H9 (cell line): ENCODE data around the gene ATP5MC3. TPM values are rescaled to one million over a fixed set of nuclear protein-coding genes. Genes with fewer than 3 reads are reported as not detected.

ENCODE experiments used
- DNase-seq: peaks from one replicate; pipeline ENCODE4 v3.0.0-alpha.2; 2017
- H2AFZ ChIP-seq: one replicate; pipeline ENCODE4 v1.6.1; 2013; ENCODE audit warnings: mild to moderate bottlenecking, low read length, control low read depth, moderate library complexity
- H2AK5ac ChIP-seq: 2 replicates; pipeline ENCODE4 v1.6.1; 2013; ENCODE audit warnings: low read length, control low read depth, mixed read lengths; ENCODE audit not compliant: insufficient read length
- H2BK120ac ChIP-seq: one replicate; pipeline ENCODE4 v1.6.1; 2013; ENCODE audit warnings: low read depth, mild to moderate bottlenecking, low read length, control low read depth, inconsistent platforms; ENCODE audit not compliant: poor library complexity, severe bottlenecking
- H2BK12ac ChIP-seq: 2 replicates; pipeline ENCODE4 v1.6.1; 2013; ENCODE audit warnings: low read length, control low read depth, mixed read lengths, low read depth; ENCODE audit not compliant: insufficient read length
- H2BK15ac ChIP-seq: 2 replicates; pipeline ENCODE4 v1.6.1; 2013; ENCODE audit warnings: low read depth, low read length, control low read depth
- H2BK20ac ChIP-seq: one replicate; pipeline ENCODE4 v1.6.1; 2013; ENCODE audit warnings: low read depth, mild to moderate bottlenecking, low read length, control low read depth, inconsistent platforms; ENCODE audit not compliant: poor library complexity, severe bottlenecking
- H2BK5ac ChIP-seq: 2 replicates; pipeline ENCODE4 v1.6.1; 2013; ENCODE audit warnings: low read length, control low read depth, mixed read lengths; ENCODE audit not compliant: insufficient read length
- H3K14ac ChIP-seq: 2 replicates; pipeline ENCODE4 v1.6.1; 2013; ENCODE audit warnings: low read length, control low read depth; ENCODE audit not compliant: insufficient read depth
- H3K18ac ChIP-seq: 2 replicates; pipeline ENCODE4 v1.6.1; 2013; ENCODE audit warnings: low read depth, mild to moderate bottlenecking, mixed read lengths, low read length, control low read depth; ENCODE audit not compliant: insufficient read length
- H3K23ac ChIP-seq: 2 replicates; pipeline ENCODE4 v1.6.1; 2013; ENCODE audit warnings: low read length, control low read depth, mixed read lengths, low read depth; ENCODE audit not compliant: insufficient read length
- H3K23me2 ChIP-seq: 2 replicates; pipeline ENCODE4 v1.6.1; 2013; ENCODE audit warnings: low read depth, mild to moderate bottlenecking, mixed read lengths, low read length, control low read depth; ENCODE audit not compliant: insufficient read length, poor library complexity, severe bottlenecking
- H3K27ac ChIP-seq: 2 replicates; pipeline ENCODE4 v1.5.1; 2013; ENCODE audit warnings: low read length, control low read depth, mixed read lengths, low read depth; ENCODE audit not compliant: insufficient read length
- H3K27me3 ChIP-seq: 2 replicates; pipeline ENCODE4 v1.6.1; 2013; ENCODE audit warnings: low read length, control low read depth, inconsistent platforms; ENCODE audit not compliant: insufficient read depth
- H3K4ac ChIP-seq: 2 replicates; pipeline ENCODE4 v1.6.1; 2013; ENCODE audit warnings: low read depth, mild to moderate bottlenecking, control low read depth, inconsistent platforms, low read length, moderate library complexity
- H3K4me1 ChIP-seq: 2 replicates; pipeline ENCODE4 v1.6.1; 2013; ENCODE audit warnings: low read length, control low read depth, inconsistent platforms; ENCODE audit not compliant: insufficient read depth
- H3K4me2 ChIP-seq: 2 replicates; pipeline ENCODE4 v1.6.1; 2013; ENCODE audit warnings: low read length, control low read depth, mixed read lengths; ENCODE audit not compliant: insufficient read length, insufficient read depth
- H3K56ac ChIP-seq: 2 replicates; pipeline ENCODE4 v1.6.1; 2013; ENCODE audit warnings: low read depth, mild to moderate bottlenecking, mixed read lengths, low read length, control low read depth; ENCODE audit not compliant: insufficient read length
- H3K79me1 ChIP-seq: 2 replicates; pipeline ENCODE4 v1.6.1; 2013; ENCODE audit warnings: low read depth, mild to moderate bottlenecking, moderate library complexity, low read length, control low read depth, inconsistent platforms; ENCODE audit not compliant: insufficient read depth, poor library complexity, severe bottlenecking
- H3K79me2 ChIP-seq: 2 replicates; pipeline ENCODE4 v1.6.1; 2013; ENCODE audit warnings: low read length, control low read depth, inconsistent platforms; ENCODE audit not compliant: insufficient read depth
- H3K9ac ChIP-seq: 2 replicates; pipeline ENCODE4 v1.6.1; 2013; ENCODE audit warnings: low read length, control low read depth, mixed read lengths; ENCODE audit not compliant: insufficient read length; ENCODE audit errors: extremely low read depth
- H3K9me3 ChIP-seq: one replicate; pipeline ENCODE4 v1.6.1; 2013; ENCODE audit warnings: low read depth, low read length, inconsistent platforms; ENCODE audit not compliant: control insufficient read depth
- H3T11ph ChIP-seq: one replicate; pipeline ENCODE4 v1.6.1; 2013; ENCODE audit warnings: mild to moderate bottlenecking, low read length, control low read depth, inconsistent platforms
- H4K20me1 ChIP-seq: one replicate; pipeline ENCODE4 v1.6.1; 2013; ENCODE audit not compliant: control insufficient read depth, insufficient read length, insufficient read depth
- H4K5ac ChIP-seq: 2 replicates; pipeline ENCODE4 v1.6.1; 2013; ENCODE audit warnings: low read depth, mild to moderate bottlenecking, mixed read lengths, low read length, control low read depth; ENCODE audit not compliant: insufficient read length
- H4K8ac ChIP-seq: replicated peaks from 2 replicates; pipeline ENCODE4 v1.6.1; 2013; ENCODE audit warnings: low read length, control low read depth, mixed read lengths, low read depth; ENCODE audit not compliant: insufficient read length
- H4K91ac ChIP-seq: 2 replicates; pipeline ENCODE4 v1.6.1; 2013; ENCODE audit warnings: low read depth, mild to moderate bottlenecking, moderate library complexity, mixed read lengths, low read length, control low read depth; ENCODE audit not compliant: insufficient read length
- H3K27ac Mint-ChIP-seq, 3 experiments: 2 replicates in 2 of 3; 3 replicates in 1 of 3; pipeline ENCODE4 v1.8.0; 2020 to 2021; ENCODE audit warnings: mixed read lengths in 3 of 3, mild to moderate bottlenecking in 1 of 3, moderate library complexity in 1 of 3
- H3K27me3 Mint-ChIP-seq: 2 replicates; pipeline ENCODE4 v1.8.0; 2021; ENCODE audit warnings: low read depth, mild to moderate bottlenecking, moderate library complexity, mixed read lengths
- H3K36me3 Mint-ChIP-seq, 3 experiments: 2 replicates in 2 of 3; 3 replicates in 1 of 3; pipeline ENCODE4 v1.8.0; 2020 to 2021; ENCODE audit warnings: low read depth in 3 of 3, mixed read lengths in 3 of 3; ENCODE audit not compliant: insufficient read depth in 1 of 3
- H3K4me1 Mint-ChIP-seq, 2 experiments: 2 replicates each; pipeline ENCODE4 v1.8.0; 2020; ENCODE audit warnings: mixed read lengths in 2 of 2
- H3K4me3 Mint-ChIP-seq, 2 experiments: 2 replicates in 1 of 2; 3 replicates in 1 of 2; pipeline ENCODE4 v1.8.0; 2020 to 2021; ENCODE audit warnings: mild to moderate bottlenecking in 2 of 2, mixed read lengths in 2 of 2, moderate library complexity in 1 of 2
- H3K9me3 Mint-ChIP-seq, 2 experiments: 2 replicates in 1 of 2; 3 replicates in 1 of 2; pipeline ENCODE4 v1.8.0; 2020; ENCODE audit warnings: mild to moderate bottlenecking in 2 of 2, mixed read lengths in 2 of 2, moderate library complexity in 1 of 2
- CTCF ChIP-seq: fragments of 200-600 bp; sonication (generic); conservative IDR thresholded peaks from 3 replicates; pipeline ENCODE4 v1.8.0; 2021; ENCODE audit warnings: antibody characterized with exemption, mild to moderate bottlenecking
- WGBS: extraction: QIAGEN DNeasy Blood & Tissue Kit; methylation state at CpG from one replicate; pipeline ENCODE4 v1.1.7; 2013; ENCODE audit warnings: missing lambda C conversion rate, low lambda C conversion rate, mixed read lengths; ENCODE audit not compliant: insufficient read length; ENCODE audit errors: extremely low coverage; 5-methylcytosine and 5-hydroxymethylcytosine counted together
- total RNA-seq: library from RNA; stranded (reverse); gene quantifications from 2 replicates; pipeline ENCODE4 v1.2.1, GENCODE V29; 2021

ATP5MC3 gene
- total RNA-seq, 1 experiment from 2014 or later: 326 TPM

DNA sequence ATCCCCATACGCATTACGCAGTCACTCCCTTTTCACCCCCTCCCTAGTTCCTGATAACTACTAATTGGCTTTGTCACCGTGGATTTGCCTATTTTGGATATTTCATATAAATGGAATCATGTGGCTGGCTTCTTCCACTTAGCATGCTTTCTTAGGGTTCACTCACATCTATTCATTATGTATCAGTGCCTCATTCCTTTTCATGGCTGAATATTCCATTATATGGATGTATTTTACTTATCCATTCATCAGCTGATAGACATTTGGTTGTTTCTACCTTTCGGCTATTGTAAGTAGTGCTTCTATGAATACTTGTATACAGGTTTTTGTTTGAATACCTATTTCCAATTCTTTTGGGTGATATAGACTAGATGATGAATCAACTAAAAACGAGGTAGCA lies 4.9 kb downstream of the ATP5MC3 start:
- WGBS: no CpG with 5 or more reads among the region's 5 CpGs

More for the DNA sequence above, 4.9 kb downstream of the ATP5MC3 start:
- Mint-ChIP-seq H3K27me3 (no peaks in the 10 kb centered on the region), H3K27ac (peak overlapping the region in 1 of 3 experiments; percentile 17; a peak in 1 of 7 replicates), H3K4me1 (peaks cover 5 to 8% of the 10 kb centered on the region in 2 experiments), H3K4me3 (no peak overlapping the region), H3K36me3 (peaks cover 25 to 43% (median 35%) of the 10 kb centered on the region in 3 experiments), H3K9me3 (no peaks in the 10 kb centered on the region)
- H3K27me3 ChIP-seq: no peaks in the 10 kb centered on the region
- H2BK15ac ChIP-seq: no peak overlapping the region
- H3K18ac ChIP-seq: no peak overlapping the region
- H4K5ac ChIP-seq: no peak overlapping the region
- H3K27ac ChIP-seq: no peak overlapping the region
- no peaks in the 10 kb centered on the region for H3K4me1 ChIP-seq
- no peak overlapping the region for H2BK5ac ChIP-seq
- no peak overlapping the region for H2BK20ac ChIP-seq
- H3T11ph ChIP-seq: no peak overlapping the region
- H4K91ac ChIP-seq: no peak overlapping the region
- no peak overlapping the region for H2AFZ ChIP-seq
- no peak overlapping the region for H3K9ac ChIP-seq
- no peak overlapping the region for H3K14ac ChIP-seq
- no peak overlapping the region for H3K56ac ChIP-seq
- no peak for TF ChIP-seq CTCF
- no peak overlapping the region for H3K23ac ChIP-seq
- no peak overlapping the region for H2BK120ac ChIP-seq
- H3K23me2 ChIP-seq: no peaks in the 10 kb centered on the region
- H4K8ac ChIP-seq: no peak overlapping the region
- DNase-seq: no peak
- peaks cover 7% of the 10 kb centered on the region for H3K79me2 ChIP-seq
- H4K20me1 ChIP-seq: no peaks in the 10 kb centered on the region
- no peaks in the 10 kb centered on the region for H3K9me3 ChIP-seq
- no peak overlapping the region for H3K4me2 ChIP-seq
- no peak overlapping the region for H3K4ac ChIP-seq
- H3K79me1 ChIP-seq: no peaks in the 10 kb centered on the region
- H2AK5ac ChIP-seq: no peak overlapping the region
- no peak overlapping the region for H2BK12ac ChIP-seq
